Neutrophil (primary cell): ENCODE data around the gene HAO2.

Experiments
- H3K27ac ChIP-seq: fragments of 200-600 bp; sonication (generic); 2 replicates; pipeline ENCODE4 v1.5.1; 2016; ENCODE audit warnings: mild to moderate bottlenecking, moderate library complexity
- H3K27me3 ChIP-seq: fragments of 200-600 bp; sonication (generic); 2 replicates; pipeline ENCODE4 v1.6.0; 2016; ENCODE audit warnings: mild to moderate bottlenecking
- H3K36me3 ChIP-seq: fragments of 200-600 bp; sonication (generic); 2 replicates; pipeline ENCODE4 v1.5.1; 2017
- H3K4me1 ChIP-seq, 2 experiments: fragments of 200-600 bp in 1 of 2; sonication (generic) in 1 of 2; 1 replicate in 1 of 2; 2 replicates in 1 of 2; pipeline versions ENCODE4 v1.5.1 to v1.6.1; 2013 to 2016; ENCODE audit warnings: low read depth in 1 of 2, low read length in 1 of 2, mild to moderate bottlenecking in 1 of 2, moderate library complexity in 1 of 2; ENCODE audit not compliant: control insufficient read depth in 1 of 2, insufficient read depth in 1 of 2
- H3K4me3 ChIP-seq, 2 experiments: fragments of 200-600 bp in 1 of 2; sonication (generic) in 1 of 2; 1 replicate in 1 of 2; 2 replicates in 1 of 2; pipeline ENCODE4 v1.5.1; 2013 to 2016; ENCODE audit warnings: low read depth in 1 of 2, low read length in 1 of 2, mild to moderate bottlenecking in 1 of 2, moderate library complexity in 1 of 2
- H3K9me3 ChIP-seq: fragments of 200-600 bp; sonication (generic); 2 replicates; pipeline ENCODE4 v1.5.1; 2016
- CTCF ChIP-seq: fragments of 200-600 bp; sonication (generic); IDR thresholded peaks from 2 replicates; pipeline ENCODE4 v1.5.1; 2016; ENCODE audit warnings: antibody characterized with exemption

Gene HAO2

GRCh38 chr1:119326251-119326650 lies 42.3 kb upstream of the HAO2 start:
- no peak overlapping the region for H3K4me3 ChIP-seq
- H3K27me3 ChIP-seq = peaks cover 49% of the 10 kb centered on the region
- H3K27ac ChIP-seq = no peak overlapping the region
- no peak for TF ChIP-seq CTCF
- H3K9me3 ChIP-seq = no peaks in the 10 kb centered on the region
- no peaks in the 10 kb centered on the region for H3K36me3 ChIP-seq
- H3K4me1 ChIP-seq = peaks cover 4 to 5% of the 10 kb centered on the region in 2 experiments

- no peak overlapping the region for H3K27ac ChIP-seq
- no peaks in the 10 kb centered on the region for H3K36me3 ChIP-seq
- H3K9me3 ChIP-seq = no peaks in the 10 kb centered on the region
- H3K27me3 ChIP-seq = peaks cover 49% of the 10 kb centered on the region
- TF ChIP-seq CTCF = no peak
- no peak overlapping the region for H3K4me3 ChIP-seq
- peaks cover 4 to 5% of the 10 kb centered on the region in 2 experiments for H3K4me1 ChIP-seq
Measured at GRCh38 chr1:119327094-119327449, 41.5 kb upstream of the HAO2 start.

GRCh38 chr1:119327450-119328155 lies 41.0 kb upstream of the HAO2 start:
- Histone ChIP-seq H3K4me3 (peak overlapping the region in 1 of 2 experiments; percentile 13), H3K36me3 (no peaks in the 10 kb centered on the region)
- no peak for TF ChIP-seq CTCF

GRCh38 chr1:119329541-119330461 lies 38.8 kb upstream of the HAO2 start:
- H3K4me1 ChIP-seq = peaks cover 4 to 5% of the 10 kb centered on the region in 2 experiments
- no peak for TF ChIP-seq CTCF
- no peak overlapping the region for H3K4me3 ChIP-seq
- H3K36me3 ChIP-seq = no peaks in the 10 kb centered on the region
- H3K27me3 ChIP-seq = peaks cover 49% of the 10 kb centered on the region
- no peaks in the 10 kb centered on the region for H3K9me3 ChIP-seq
- no peak overlapping the region for H3K27ac ChIP-seq

More at GRCh38 chr1:119327450-119328155, 41.0 kb upstream of the HAO2 start:
- Histone ChIP-seq H3K9me3 (no peaks in the 10 kb centered on the region), H3K27me3 (peaks cover 49% of the 10 kb centered on the region), H3K27ac (no peak overlapping the region), H3K4me1 (peaks cover 4 to 5% of the 10 kb centered on the region in 2 experiments)

- no peaks in the 10 kb centered on the region for H3K9me3 ChIP-seq
- TF ChIP-seq CTCF = no peak
- H3K27me3 ChIP-seq = peaks cover 42% of the 10 kb centered on the region
- H3K36me3 ChIP-seq = no peaks in the 10 kb centered on the region
- H3K27ac ChIP-seq = no peak overlapping the region
- H3K4me1 ChIP-seq = peaks cover 4 to 5% of the 10 kb centered on the region in 2 experiments
- H3K4me3 ChIP-seq = no peak overlapping the region
Measured at GRCh38 chr1:119330466-119331189, 38.0 kb upstream of the HAO2 start.
